GM19397 (cell line): Measurements from ENCODE around the gene LTBP2.
"Not testable (repeated sequence)": the region's sequence is repeated elsewhere in the genome, so short reads cannot be mapped to it uniquely, and the experiment has no call there.

Experiments
- ATAC-seq: cut with Tn5 transposase; IDR thresholded peaks from one replicate; pipeline ENCODE4 v1.9.1; 2021; ENCODE audit warnings: mild to moderate bottlenecking, moderate library complexity; ENCODE audit not compliant: unreplicated experiment

The LTBP2 gene

DNA sequence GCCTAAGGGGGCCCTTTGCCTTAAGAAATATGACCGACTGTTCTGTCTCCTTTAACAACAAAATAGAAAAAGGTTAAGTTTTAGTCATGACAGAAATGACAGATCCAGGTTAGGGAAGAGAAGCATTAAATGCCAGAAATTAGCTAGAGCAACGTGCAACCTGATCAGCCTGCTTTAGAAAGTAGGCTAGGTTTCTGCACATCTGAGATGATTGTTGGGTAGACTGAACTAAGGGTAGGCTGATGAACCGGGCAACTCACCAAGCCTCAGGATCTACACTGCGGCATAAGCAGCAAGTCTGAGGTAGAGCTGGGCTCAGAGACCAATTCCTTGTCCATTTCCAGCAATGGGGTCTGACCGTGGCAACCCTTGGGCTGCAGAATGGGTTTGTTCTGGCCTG is 148.3 kb downstream of the LTBP2 start:
- no peak for ATAC-seq

DNA sequence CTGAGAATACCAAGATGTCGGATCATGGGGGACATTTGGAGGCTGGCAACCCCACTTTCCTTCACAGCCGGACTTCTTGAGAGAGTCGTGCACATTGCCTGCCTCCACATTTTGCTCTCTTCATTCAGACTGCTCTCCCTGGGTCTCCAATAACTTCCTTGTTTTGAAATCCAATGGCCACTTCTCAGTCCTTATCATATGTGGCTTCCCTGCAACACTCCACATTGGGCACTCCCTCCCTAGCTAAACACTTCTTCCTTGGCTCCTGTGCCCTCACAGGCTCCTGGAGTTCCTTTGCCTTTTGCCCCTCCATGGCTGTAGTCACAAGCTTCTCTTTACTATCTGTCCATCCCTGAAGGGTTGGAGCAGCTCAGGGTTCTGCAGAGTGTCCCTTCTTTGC is 149.0 kb downstream of the LTBP2 start:
- no peak for ATAC-seq

DNA sequence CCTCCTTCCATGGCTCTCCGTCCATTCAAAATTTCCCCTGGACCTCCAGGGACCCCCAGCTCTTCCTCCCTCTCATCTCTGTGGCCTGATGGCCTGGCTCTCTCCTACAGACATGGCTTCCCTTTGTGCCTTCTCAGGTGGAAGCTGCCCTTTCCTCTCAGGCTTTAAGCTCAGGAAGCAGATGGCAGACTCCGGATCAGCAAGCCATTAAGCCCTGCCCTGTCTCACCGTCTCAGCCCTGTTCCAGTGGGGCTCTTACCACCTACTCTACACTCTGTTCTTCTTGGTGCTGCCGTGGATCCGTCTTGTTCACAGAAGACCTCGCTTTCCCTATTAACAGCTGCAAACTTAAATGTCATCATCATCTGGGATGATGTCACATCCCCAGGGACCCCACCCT is 152.1 kb downstream of the LTBP2 start:
- no peak for ATAC-seq

DNA sequence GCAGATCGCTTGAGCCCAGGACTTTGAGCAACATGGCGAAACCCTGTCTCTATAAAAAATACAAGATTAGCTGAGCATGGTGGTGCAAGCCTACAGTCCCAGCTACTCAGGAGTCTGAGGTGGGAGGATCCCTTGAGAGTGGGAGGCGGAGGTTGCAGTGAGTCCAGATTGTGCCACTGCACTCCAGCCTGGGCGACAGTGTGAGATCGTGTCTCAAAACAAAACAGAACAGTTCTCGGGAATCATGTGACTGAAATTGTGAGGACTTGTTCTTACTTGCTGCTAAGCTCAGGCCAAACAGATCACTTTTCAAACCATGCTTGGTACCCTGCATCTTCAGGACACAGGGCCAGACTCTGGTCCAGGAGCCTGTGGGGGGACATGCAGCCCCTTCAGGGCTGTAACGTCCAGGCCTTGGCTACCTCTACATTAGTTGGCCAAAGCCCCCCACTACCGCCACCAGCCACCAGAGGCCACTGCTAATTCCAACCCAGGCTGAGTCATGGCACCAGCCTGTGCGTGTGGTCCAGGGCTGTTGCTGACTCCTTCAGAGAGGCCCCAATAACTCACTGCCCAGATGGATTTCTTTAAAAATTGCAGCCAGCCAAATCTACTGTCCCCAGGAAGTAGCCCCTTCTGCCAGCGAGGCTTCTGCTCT is 152.6 kb downstream of the LTBP2 start:
- no peak for ATAC-seq

DNA sequence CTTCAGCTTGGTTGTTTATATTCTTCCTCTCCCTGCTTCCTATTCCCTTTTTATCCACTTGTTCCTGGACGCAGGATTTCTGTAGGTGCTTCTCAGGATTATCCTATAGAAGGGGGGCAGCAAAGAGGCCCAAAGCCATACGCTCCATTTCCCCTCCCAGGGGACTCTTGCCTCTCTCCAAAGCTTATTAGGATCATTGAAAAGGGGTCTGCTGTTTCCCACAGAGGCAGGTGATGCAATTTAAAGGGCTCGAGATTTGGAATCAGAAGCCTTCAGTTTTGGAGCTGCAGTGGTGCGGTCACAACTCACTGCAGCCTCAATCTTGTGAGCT is 154.5 kb downstream of the LTBP2 start:
- no peak for ATAC-seq

DNA sequence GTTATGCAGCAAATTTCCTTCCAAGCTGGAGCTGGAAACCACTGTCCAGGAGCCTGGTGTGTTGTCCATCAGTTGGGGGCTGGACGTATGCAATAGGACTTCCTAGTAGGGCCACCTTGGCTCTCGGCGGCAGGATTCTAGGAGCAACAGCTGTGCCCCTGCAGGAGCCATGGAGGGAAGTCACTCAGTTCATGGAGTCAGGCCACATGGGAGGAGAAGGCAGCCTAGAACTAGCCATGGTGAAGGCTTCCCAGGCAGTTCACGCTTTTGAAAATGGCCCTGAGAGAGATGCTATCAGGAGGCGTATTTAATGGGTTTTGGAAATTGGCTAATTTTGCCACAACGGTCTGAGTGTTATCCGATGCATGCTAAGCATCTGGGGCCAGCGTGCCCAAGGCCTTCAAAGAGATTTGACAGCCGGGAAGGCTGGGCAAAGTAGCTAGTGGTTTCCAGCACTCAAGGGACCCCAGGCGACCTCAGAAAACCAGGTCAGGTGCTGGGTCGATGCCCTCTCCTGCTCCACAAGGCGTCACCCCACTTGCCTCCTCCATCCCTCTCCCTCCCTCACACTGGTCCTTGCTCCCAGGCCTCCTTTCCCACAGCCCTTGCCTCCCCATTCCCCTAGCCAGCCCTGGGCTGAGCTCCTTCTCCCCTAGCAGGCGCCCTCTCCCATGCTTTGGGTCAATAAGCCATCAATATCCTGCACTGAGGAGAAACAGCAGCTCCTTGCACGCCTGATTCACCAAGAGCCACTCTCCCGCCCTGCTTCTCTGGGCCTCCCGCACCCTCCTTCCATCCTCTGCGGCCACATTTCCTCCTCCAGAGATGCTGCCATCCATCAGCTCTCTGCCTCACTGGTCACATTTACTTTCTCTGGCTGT is 155.1 kb downstream of the LTBP2 start:
- ATAC-seq = no peak

DNA sequence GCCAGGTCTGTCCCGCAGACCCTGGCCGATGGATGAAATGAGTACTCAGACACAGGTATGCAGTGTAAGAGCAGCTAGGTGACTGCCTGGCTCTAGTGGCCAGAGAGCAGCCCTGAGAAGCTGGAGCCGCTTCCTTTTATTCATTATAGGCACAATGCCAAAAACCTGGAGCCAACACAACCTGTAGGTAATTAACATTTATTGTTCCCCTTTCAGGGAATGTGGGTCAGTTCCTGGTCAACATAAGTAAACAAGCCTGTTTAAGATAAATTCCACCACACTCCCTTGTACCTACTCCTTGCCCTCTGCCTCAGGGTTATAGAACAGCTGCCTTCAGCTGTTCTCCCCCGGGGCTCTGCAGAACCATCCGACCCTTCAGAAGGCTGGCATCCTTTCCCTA is 157.6 kb downstream of the LTBP2 start:
- ATAC-seq = not testable (repeated sequence)
